ENCODE results near the gene OGFOD3.
"Not testable (repeated sequence)": the region's sequence is repeated elsewhere in the genome, so short reads cannot be mapped to it uniquely, and the experiment has no call there.

OGFOD3 gene

DNA sequence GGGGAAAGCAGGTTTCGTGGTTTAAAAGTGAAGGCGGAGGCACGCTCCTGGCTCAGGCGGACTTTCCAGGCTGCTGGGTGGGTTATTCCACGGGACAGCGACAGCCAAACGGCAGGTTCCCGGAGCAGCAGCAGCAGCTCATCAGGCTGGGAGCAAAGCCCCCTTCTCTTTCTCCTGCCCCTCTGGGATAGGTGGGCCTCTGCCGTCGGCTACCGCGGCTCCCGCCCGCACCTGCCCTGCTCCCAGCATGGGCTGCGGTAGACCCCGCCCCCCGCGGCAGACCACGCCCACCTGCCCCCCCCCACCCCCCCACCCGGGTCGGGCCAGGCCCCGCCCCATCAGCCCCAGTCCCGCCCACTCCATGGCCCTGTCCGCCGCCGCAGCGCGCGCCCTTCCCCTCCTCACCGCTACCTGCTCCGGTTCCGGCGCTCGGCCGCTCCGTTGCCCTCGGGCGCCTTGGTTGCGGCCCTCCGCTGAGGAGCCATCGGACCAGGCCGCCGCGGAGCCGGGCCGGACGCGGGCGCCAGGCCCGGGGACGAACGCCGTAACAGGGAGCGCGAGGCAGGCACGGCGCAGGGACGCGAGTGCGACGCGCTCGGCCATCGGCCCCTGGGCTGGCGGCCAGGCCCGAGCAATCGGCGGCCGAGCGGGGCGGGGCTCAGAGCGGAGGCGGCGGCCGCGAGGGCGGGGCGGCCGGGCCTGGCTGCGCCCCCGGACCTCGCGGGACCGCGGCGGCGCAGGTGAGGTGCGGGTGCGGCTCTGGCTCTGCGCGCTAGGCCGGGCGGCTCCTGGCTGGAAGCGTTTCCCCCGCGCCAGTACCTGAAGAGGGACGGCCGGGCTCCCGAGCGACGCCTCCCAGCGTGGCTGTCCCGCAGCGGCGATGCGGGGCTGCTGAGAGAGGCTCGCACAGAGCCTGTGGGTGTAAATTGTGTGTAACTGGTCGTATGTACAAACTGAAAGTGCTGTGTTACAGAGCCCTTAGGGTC, at the start of gene OGFOD3, which contains the start of gene HEXD:
TSS of gene OGFOD3 (minus strand) at position 586 of the 986 bp plus-strand sequence. CDS start at position 485, 101 bp downstream.
TSS of gene HEXD (plus strand) at position 347 of the 986 bp plus-strand sequence. CDS start 1,453 bp downstream, outside the sequence.
- peak; percentile 80 for DNase-seq

DNA sequence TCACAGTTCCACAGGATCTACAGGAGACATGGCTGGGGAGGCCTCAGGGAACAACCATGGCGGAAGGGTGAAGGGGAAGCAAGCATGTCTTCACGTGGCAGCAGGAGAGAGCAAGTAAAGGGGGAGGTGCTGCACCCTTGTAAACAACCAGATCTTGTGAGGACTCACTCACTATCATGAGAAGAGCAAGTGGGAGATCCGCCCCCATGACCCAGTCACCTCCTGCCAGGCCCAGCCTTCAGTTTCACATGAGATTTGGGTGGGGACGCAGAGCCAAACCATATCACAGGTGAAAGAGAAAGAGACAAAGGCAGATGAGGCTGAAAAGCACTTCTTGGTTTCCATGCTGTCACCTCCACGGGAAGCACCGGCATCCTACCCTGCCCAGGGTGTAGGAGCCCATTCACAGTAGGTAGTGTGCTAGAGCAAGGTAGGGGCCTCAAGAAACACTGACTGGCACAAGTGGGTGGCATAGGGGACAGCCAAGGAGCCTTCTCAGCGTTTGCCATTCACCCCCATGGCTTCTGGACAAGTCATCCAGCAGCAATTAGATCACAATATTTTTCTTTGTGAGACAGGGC, 46.7 kb upstream of the OGFOD3 start:
- DNase-seq = no peak

GRCh38 chr17:82464567-82464929, 46.2 kb upstream of the OGFOD3 start:
- DNase-seq = no peak

GRCh38 chr17:82463925-82464566, 45.7 kb upstream of the OGFOD3 start:
- no peak for DNase-seq

GRCh38 chr17:82463391-82463790, 45.0 kb upstream of the OGFOD3 start:
- no peak for DNase-seq

DNA sequence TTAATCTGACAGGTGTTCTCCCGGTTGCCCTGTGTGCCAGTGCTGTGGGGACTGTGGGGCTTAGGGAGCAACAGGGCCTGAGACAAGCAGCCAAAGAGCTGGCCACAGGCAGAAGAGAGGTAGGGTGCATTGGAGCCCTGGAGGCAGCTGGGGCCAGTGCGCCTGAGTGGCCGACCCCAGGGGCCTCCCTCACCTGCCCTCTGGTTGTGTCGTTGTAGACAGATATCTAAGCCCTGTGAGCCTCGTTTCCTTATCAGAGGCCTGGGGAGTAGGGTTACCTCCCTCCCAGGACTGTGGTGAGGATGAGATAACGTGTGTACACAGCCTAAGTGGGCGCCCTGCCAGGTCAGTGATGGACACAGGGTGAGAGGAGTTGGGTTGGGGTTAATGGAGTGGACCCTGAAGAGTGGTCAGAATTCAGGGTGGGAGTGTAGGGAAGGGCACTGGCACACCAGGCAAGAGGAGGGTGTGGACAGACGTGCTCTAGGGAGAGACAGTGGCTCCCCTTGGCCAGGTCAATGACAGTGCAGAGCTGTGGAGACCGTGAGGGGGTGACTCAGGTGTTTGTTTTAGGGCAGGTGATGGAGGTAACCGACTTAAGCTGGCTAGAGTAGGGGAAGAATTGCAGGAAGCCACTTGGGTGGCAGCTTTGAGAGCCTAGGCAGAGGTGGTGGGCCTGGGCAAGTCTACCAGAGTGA, 43.6 kb upstream of the OGFOD3 start:
- DNase-seq = no peak

GRCh38 chr17:82459936-82460335, 41.5 kb upstream of the OGFOD3 start:
- DNase-seq = not testable (repeated sequence)

DNA sequence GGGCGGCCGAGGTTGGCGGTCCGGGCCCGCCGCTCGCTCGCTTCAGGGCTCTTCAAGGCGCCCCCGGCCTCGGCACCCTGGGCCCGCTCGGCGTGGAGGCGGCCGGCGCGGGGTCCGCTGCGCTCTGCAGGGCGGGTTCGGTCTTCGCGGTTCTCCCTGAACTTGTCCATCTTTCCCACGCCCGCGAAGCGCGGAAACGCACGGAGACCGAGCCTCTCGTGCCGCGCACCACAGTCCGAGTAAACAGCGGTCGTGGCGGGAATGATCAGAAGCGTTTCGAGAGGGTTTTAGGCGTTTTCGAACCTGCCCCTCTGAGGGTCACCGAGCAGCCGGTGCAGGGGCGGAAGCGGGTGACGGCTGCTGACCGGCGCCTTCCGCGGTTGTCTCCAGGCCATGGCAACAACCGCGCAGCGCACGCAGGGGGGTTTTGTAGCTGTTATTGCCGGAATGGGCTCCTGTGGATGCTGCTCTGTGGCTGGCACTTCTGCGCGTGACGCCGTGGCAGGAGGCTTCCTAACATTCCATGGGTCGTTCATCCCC, 40.6 kb upstream of the OGFOD3 start:
- no peak for DNase-seq

- DNase-seq = peak; percentile 99
Observed at GRCh38 chr17:82458179-82458884, 39.9 kb upstream of the OGFOD3 start, which contains the start of gene NARF. NARF (plus strand) TSS chr17:82458741; CDS start chr17:82458804, 63 bp downstream.

- peak; percentile 97 for DNase-seq
Observed at GRCh38 chr17:82457929-82458178, 39.5 kb upstream of the OGFOD3 start.

GRCh38 chr17:82457073-82457928, 38.9 kb upstream of the OGFOD3 start:
- DNase-seq = no peak

DNA sequence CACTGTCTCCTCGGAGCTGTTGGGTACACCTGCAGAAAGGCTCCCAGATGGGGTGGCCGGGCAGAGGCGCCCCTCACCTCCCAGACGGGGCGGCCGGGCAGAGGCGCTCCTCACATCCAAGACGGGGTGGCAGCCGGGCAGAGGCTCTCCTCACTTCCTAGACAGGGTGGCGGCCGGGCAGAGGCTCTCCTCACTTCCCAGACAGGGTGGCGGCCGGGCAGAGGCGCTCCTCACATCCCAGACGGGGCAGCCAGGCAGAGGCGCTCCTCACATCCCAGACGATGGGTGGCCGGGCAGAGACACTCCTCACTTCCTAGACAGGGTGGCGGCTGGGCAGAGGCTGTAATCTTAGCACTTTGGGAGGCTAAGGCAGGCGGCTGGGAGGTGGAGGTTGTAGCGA, 35.3 kb upstream of the OGFOD3 start:
- DNase-seq = not testable (repeated sequence)

DNA sequence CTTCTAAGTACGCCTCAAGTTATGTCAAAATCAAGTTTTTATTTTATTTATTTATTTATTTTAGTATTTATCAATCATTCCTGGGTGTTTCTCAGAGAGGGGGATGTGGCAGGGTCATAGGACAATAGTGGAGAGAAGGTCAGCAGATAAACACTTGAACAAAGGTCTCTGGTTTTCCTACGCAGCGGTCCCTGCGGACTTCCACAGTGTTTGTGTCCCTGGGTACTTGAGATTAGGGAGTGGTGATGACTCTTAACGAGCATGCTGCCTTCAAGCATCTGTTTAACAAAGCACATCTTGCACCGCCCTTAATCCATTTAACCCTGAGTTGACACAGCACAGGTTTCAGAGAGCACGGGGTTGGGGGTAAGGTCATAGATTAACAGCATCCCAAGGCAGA, 34.8 kb upstream of the OGFOD3 start:
- not testable (repeated sequence) for DNase-seq

- DNase-seq = no peak
Observed at GRCh38 chr17:82452162-82452561, 33.8 kb upstream of the OGFOD3 start.

GRCh38 chr17:82450357-82451106, 32.1 kb upstream of the OGFOD3 start, which contains the start of gene CYBC1:
CYBC1 (minus strand) TSS chr17:82450752; CDS start chr17:82449254, 1,498 bp downstream.
- peak; percentile 82 for DNase-seq

GRCh38 chr17:82449883-82450356, 31.5 kb upstream of the OGFOD3 start:
- no peak for DNase-seq

DNA sequence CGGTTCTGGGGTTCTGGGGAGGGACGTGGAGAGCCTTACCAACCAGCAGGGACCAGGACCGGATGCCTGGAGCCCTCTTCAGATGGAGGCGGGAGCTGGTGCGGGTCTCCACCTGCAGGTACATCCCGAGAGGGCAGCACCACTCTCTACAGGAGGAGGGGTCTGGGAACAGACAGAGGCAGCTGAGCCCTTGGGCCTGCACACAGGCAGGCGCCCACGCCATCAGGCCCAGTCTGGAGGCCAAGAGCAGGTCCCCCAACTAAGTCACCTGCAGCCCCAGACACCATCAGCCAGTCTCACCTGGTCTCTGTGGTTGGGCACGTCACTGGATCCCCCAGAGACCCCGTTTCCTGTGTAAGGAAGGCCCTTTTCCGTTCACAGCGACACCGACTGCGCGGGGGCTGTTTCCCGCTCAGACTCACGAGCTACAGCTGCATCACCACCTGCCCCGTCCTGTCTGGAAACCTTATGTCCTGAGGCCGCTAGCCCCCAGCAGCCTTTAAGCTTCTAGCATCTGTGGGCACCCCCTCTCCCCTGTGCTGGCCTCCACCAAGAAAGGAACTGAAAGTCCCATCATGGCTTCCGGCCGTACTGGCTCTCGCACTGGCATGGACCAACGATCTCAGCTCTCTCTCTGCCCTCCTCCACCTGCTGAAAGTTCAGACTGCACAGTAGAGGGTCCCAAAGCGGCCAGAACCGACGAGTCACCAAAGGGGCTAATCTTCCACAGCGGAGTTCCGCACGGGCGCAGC, 30.9 kb upstream of the OGFOD3 start:
- no peak for DNase-seq

- no peak for DNase-seq
Observed at GRCh38 chr17:82447876-82448275, 29.5 kb upstream of the OGFOD3 start.

GRCh38 chr17:82446649-82447048, 28.3 kb upstream of the OGFOD3 start:
- DNase-seq = no peak

All from NCI-H1694 treated with DMSO at 0.1 percent for 48 hours (cell line).